GM12878 (cell line): ENCODE measurements around the gene BTBD19. TPM values are rescaled to one million over a fixed set of nuclear protein-coding genes. Genes with fewer than 3 reads are reported as not detected.

Source experiments
- ATAC-seq: fragments of 200-7000 bp; cut with Tn5 transposase; 3 replicates; pipeline ENCODE4 v1.9.1; 2020; ENCODE audit warnings: mild to moderate bottlenecking, moderate library complexity
- BruUV-seq: library from RNA; stranded (reverse); fragments of 400-500 nt; replicated peaks from 2 replicates; lab custom pipeline; 2021; lab: Mats Ljungman, UMichigan
- CTCF ChIA-PET: fragments of 300-600 bp; sonication (Branson Sonifier 250); formaldehyde crosslinking; extraction: SDS; loops from one replicate; lab custom pipeline; 2021; ENCODE audit warnings: inconsistent platforms; lab: Yijun Ruan, JAX
- POLR2A ChIA-PET: fragments of 350-600 bp; formaldehyde crosslinking; extraction: SDS; loops from one replicate; lab custom pipeline; 2021; ENCODE audit warnings: inconsistent platforms; lab: Charles Lee
- RAD21 ChIA-PET: fragments of 300-600 bp; sonication (Branson Sonifier 250); formaldehyde crosslinking; loops from one replicate; lab custom pipeline; 2023; ENCODE audit warnings: antibody characterized with exemption; ENCODE audit not compliant: unreplicated experiment; lab: Charles Lee
- SMC1A ChIA-PET: fragments of 300-600 bp; sonication (Branson Sonifier 250); formaldehyde crosslinking; loops from one replicate; lab custom pipeline; 2023; ENCODE audit not compliant: unreplicated experiment, uncharacterized antibody; lab: Charles Lee
- DNase-seq: peaks from one replicate; pipeline ENCODE4 v3.0.0-alpha.2; 2011; ENCODE audit warnings: low read depth, low spot score
- FAIRE-seq: peaks from 3 replicates; lab custom pipeline; 2011; peaks lifted over from hg19 to GRCh38; lab: Jason Lieb, UNC
- H2AFZ ChIP-seq: 2 replicates; pipeline ENCODE4 v1.6.0; 2011; ENCODE audit warnings: low read depth, low read length, control low read depth; ENCODE audit not compliant: control insufficient read depth
- H3K27ac ChIP-seq: 2 replicates; pipeline ENCODE4 v1.5.1; 2011; ENCODE audit warnings: control low read depth; ENCODE audit not compliant: control insufficient read depth, insufficient read depth
- H3K27me3 ChIP-seq, 2 experiments: replicated peaks in 1 of 2; 2 replicates each; pipeline versions ENCODE4 v1.6.0 to v1.6.1; 2011; ENCODE audit warnings: low read length in 1 of 2; ENCODE audit not compliant: control insufficient read depth in 2 of 2, insufficient read depth in 2 of 2
- H3K36me3 ChIP-seq, 2 experiments: 2 replicates each; pipeline ENCODE4 v1.5.1; 2011; ENCODE audit warnings: low read length in 1 of 2; ENCODE audit not compliant: control insufficient read depth in 2 of 2, insufficient read depth in 2 of 2
- H3K4me1 ChIP-seq: 2 replicates; pipeline ENCODE4 v1.6.1; 2011; ENCODE audit warnings: mild to moderate bottlenecking, low read length, moderate library complexity, mixed read lengths; ENCODE audit not compliant: control insufficient read depth, insufficient read depth
- H3K4me2 ChIP-seq: 2 replicates; pipeline ENCODE4 v1.6.0; 2011; ENCODE audit warnings: control low read depth; ENCODE audit not compliant: control insufficient read depth, insufficient read depth
- H3K4me3 ChIP-seq: fragments of 200-600 bp; sonication (generic); 2 replicates; pipeline ENCODE4 v1.5.1; 2016
- H3K79me2 ChIP-seq: 2 replicates; pipeline ENCODE4 v1.6.0; 2011; ENCODE audit warnings: low read length; ENCODE audit not compliant: control insufficient read depth, insufficient read depth
- H3K9ac ChIP-seq: 2 replicates; pipeline ENCODE4 v1.8.0; 2011; ENCODE audit warnings: low read length, control low read depth, mixed read lengths; ENCODE audit not compliant: control insufficient read depth, insufficient read depth
- H3K9me3 ChIP-seq: replicated peaks from 3 replicates; pipeline ENCODE4 v1.5.1; 2011; ENCODE audit warnings: mild to moderate bottlenecking, low read length; ENCODE audit not compliant: control insufficient read depth, insufficient read depth
- H4K20me1 ChIP-seq: 2 replicates; pipeline ENCODE4 v1.6.0; 2011; ENCODE audit not compliant: control insufficient read depth, insufficient read depth
- CTCF ChIP-seq, 3 experiments: IDR thresholded peaks in 2 of 3; conservative IDR thresholded peaks in 1 of 3; 2 replicates each; pipeline ENCODE4 v1.5.1; 2011; ENCODE audit warnings: low read depth in 3 of 3, low read length in 3 of 3, mild to moderate bottlenecking in 3 of 3, control low read depth in 2 of 3, moderate library complexity in 2 of 3, inconsistent platforms in 1 of 3, mixed read lengths in 1 of 3; ENCODE audit not compliant: control insufficient read depth in 2 of 3, insufficient read depth in 1 of 3; ENCODE audit errors: extremely low read depth in 1 of 3
- PAX5 ChIP-seq: IDR thresholded peaks from 2 replicates; pipeline ENCODE4 v1.6.1; 2011; ENCODE audit warnings: low read depth, low read length, borderline replicate concordance
- PBX3 ChIP-seq: IDR thresholded peaks from 2 replicates; pipeline ENCODE4 v1.6.1; 2011; ENCODE audit warnings: mild to moderate bottlenecking, low read depth, low read length, moderate library complexity; ENCODE audit not compliant: insufficient replicate concordance
- SIN3A ChIP-seq: IDR thresholded peaks from 2 replicates; pipeline ENCODE4 v1.6.1; 2012; ENCODE audit warnings: low read depth, low read length, improper control_type of control experiment
- SUPT20H ChIP-seq: IDR thresholded peaks from 2 replicates; pipeline ENCODE4 v1.6.1; 2011; ENCODE audit warnings: low read depth, mild to moderate bottlenecking, low read length, moderate library complexity, borderline replicate concordance; ENCODE audit not compliant: control insufficient read depth
- TARDBP ChIP-seq: IDR thresholded peaks from 2 replicates; pipeline ENCODE4 v1.6.1; 2016; ENCODE audit warnings: borderline replicate concordance
- WGBS: methylation state at CpG from one replicate; pipeline ENCODE4 v1.1.6; 2016; ENCODE audit warnings: low lambda C conversion rate; ENCODE audit not compliant: insufficient replicate concordance, insufficient coverage; ENCODE audit errors: missing lambda C conversion rate; 5-methylcytosine and 5-hydroxymethylcytosine counted together
- in situ Hi-C: fragments of 300-500 bp; cut with MboI; formaldehyde crosslinking; loops from 9 replicates; pipeline ENCODE4 v1.14.3; 2018; ENCODE audit warnings: mixed read lengths
- intact Hi-C: fragments of 100-400 bp; cut with micrococcal nuclease; formaldehyde crosslinking; loops from one replicate; pipeline ENCODE4 v1.14.2; 2022; ENCODE audit not compliant: unreplicated experiment
- polyA plus RNA-seq, 11 experiments: library from polyadenylated mRNA; depleted of rRNA in 4 of 11; unstranded in 6 of 11; stranded (reverse) in 5 of 11; fragments of >200 nt; fragmentation: Nextera tagmentation in 4 of 11; fragmentation: Illumina TruSeq in 1 of 11; extraction: Ambion mirVana in 4 of 11; extraction: Trizol in 1 of 11; gene quantifications; 1 replicate in 1 of 11; 2 replicates in 10 of 11; pipeline versions ENCODE4 v1.2.1 to v1.2.3, GENCODE V29; 2011 to 2016; ENCODE audit warnings: inconsistent platforms in 2 of 11, missing spikeins in 2 of 11, low read depth in 1 of 11
- total RNA-seq, 4 experiments: library from RNA; depleted of rRNA in 3 of 4; stranded (reverse); fragments of >200 nt in 3 of 4; fragmentation: Illumina TruSeq in 1 of 4; extraction: Trizol in 1 of 4; gene quantifications; 2 replicates each; pipeline versions ENCODE4 v1.2.1 to v1.2.3, GENCODE V29; 2013 to 2021
- TF ChIP-seq, protein P1 (sequence below): IDR thresholded peaks from 2 replicates; pipeline ENCODE4 v1.6.1; 2012; ENCODE audit warnings: mild to moderate bottlenecking, low read depth, low read length

The BTBD19 gene
- total and polyA plus RNA-seq, 10 of the 15 experiments (the other 5 are each of a cell fraction or from before 2014, with no cell fraction given): 0.13 to 2.7 (median 0.42) TPM

DNA sequence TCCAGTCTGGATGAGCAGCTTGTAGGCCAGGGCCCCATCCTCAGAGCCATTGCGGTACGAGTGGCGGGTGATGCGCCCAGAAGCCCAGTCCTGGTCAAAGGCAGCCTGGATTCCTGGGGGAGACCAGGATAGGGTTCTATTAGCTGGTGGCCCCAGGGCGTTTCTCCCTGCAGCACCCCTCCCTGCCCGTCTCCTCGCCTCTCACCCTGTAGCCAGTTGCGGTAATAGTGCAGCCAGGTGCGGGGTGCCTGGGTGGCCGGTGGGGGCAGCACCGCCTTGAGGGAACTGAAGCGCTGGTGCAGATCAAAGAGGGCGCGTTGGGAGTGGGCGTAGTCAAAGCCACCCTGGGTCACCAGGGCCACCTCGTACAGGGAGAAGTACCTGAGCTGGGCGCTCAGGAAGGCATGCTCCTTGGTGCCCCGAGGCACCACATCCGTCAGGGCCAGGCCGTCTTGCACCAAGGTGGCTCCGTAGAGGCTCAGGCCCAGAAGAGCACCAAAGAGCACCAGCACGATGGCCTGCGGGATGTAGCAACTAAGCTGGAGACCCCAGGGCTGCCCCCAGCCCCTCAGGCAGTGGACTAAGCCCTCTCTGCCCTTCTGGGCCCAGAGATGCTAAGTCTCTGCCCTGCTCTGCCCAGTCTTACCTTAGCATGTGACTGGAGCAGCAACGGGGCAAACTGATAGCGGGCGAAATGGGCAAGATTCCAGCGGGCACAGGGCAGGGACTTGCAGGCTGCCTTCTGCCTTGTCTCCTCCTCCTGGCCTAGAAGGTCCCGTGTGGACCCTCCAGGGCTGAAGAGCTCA is 19.1 kb downstream of the BTBD19 start:
- H3K4me1 ChIP-seq: no peaks in the 10 kb centered on the region
- H3K4me3 ChIP-seq: no peak overlapping the region
- TF ChIP-seq TARDBP (no peak), SIN3A (no peak), SUPT20H (no peak), CTCF (IDR thresholded peaks at IDR 0.05 in 2 of 3, conservative IDR thresholded peaks at IDR 0.05 in 1 of 3; ENCODE audit: control insufficient read depth in 2 of 3, extremely low read depth in 1 of 3, insufficient read depth in 1 of 3, low read depth in 3 of 3, low read length in 3 of 3) (0 out of 6 replicates have a peak, but pooled peaks of 1 of the 3 experiments have one; percentile 2), PBX3 (no peak), PAX5 (no peak)
- TF ChIP-seq, protein P1, sequence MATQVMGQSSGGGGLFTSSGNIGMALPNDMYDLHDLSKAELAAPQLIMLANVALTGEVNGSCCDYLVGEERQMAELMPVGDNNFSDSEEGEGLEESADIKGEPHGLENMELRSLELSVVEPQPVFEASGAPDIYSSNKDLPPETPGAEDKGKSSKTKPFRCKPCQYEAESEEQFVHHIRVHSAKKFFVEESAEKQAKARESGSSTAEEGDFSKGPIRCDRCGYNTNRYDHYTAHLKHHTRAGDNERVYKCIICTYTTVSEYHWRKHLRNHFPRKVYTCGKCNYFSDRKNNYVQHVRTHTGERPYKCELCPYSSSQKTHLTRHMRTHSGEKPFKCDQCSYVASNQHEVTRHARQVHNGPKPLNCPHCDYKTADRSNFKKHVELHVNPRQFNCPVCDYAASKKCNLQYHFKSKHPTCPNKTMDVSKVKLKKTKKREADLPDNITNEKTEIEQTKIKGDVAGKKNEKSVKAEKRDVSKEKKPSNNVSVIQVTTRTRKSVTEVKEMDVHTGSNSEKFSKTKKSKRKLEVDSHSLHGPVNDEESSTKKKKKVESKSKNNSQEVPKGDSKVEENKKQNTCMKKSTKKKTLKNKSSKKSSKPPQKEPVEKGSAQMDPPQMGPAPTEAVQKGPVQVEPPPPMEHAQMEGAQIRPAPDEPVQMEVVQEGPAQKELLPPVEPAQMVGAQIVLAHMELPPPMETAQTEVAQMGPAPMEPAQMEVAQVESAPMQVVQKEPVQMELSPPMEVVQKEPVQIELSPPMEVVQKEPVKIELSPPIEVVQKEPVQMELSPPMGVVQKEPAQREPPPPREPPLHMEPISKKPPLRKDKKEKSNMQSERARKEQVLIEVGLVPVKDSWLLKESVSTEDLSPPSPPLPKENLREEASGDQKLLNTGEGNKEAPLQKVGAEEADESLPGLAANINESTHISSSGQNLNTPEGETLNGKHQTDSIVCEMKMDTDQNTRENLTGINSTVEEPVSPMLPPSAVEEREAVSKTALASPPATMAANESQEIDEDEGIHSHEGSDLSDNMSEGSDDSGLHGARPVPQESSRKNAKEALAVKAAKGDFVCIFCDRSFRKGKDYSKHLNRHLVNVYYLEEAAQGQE: no peak
- H3K4me2 ChIP-seq: no peak overlapping the region
- peak; percentile 71 for ATAC-seq
- no peak overlapping the region for H2AFZ ChIP-seq
- H4K20me1 ChIP-seq: no peaks in the 10 kb centered on the region
- no peaks in the 10 kb centered on the region for H3K79me2 ChIP-seq
- FAIRE-seq: no peak
- H3K27me3 ChIP-seq: no peaks in the 10 kb centered on the region; a peak in 1 of 4 replicates
- RAD21 ChIA-PET: no interaction called here
- H3K36me3 ChIP-seq: no peaks in the 10 kb centered on the region
- BruUV-seq: no TSS peak
- DNase-seq: no peak
- H3K9ac ChIP-seq: no peak overlapping the region
- CTCF ChIA-PET: interaction anchor here (1.1 to 2.9 kb wide), 3 partner anchors 9 to 187 kb away, joined by 3 to 14 read pairs (median 6); partner anchors contain the start of gene HECTD3
- 46% methylated on average over 28 of the region's 28 CpGs for WGBS
- no peak overlapping the region for H3K27ac ChIP-seq
- intact Hi-C loops: no loop called here
- no peaks in the 10 kb centered on the region for H3K9me3 ChIP-seq
- in situ Hi-C loops: no loop called here
- SMC1A ChIA-PET: interaction anchor here (1.0 to 1.2 kb wide), 2 partner anchors 122 to 474 kb away, joined by 3 read pairs; no protein-coding TSS in a partner anchor
- POLR2A ChIA-PET: interaction anchor here (1.3 kb wide), 1 partner anchor 17 kb away, joined by 3 read pairs; no protein-coding TSS in a partner anchor
